Effector memory CD8-positive, alpha-beta T cell (primary cell): Measurements from ENCODE around the gene LMNB1.
"Not testable (repeated sequence)": the region's sequence is repeated elsewhere in the genome, so short reads cannot be mapped to it uniquely, and the experiment has no call there.

Source experiments
- ATAC-seq: fragments of 150-1000 bp; cut with Tn5 transposase; replicated peaks from 2 replicates; pipeline ENCODE4 v1.10.0; 2021; ENCODE audit warnings: mild to moderate bottlenecking, moderate library complexity
- DNase-seq, 3 experiments: peaks; one replicate each; pipeline ENCODE4 v3.0.0; 2021
- H3K27ac Mint-ChIP-seq, 2 donors: one replicate each; pipeline ENCODE4 v1.8.0; 2022; ENCODE audit warnings: mild to moderate bottlenecking in 2 of 2, mixed read lengths in 2 of 2, moderate library complexity in 2 of 2
- H3K27me3 Mint-ChIP-seq, 2 donors: one replicate each; pipeline ENCODE4 v1.8.0; 2022; ENCODE audit warnings: mixed read lengths in 2 of 2
- H3K36me3 Mint-ChIP-seq: one replicate; pipeline ENCODE4 v1.8.0; 2022; ENCODE audit warnings: mild to moderate bottlenecking, moderate library complexity, mixed read lengths; ENCODE audit not compliant: insufficient read depth
- H3K4me1 Mint-ChIP-seq, 2 donors: one replicate each; pipeline ENCODE4 v1.8.0; 2022; ENCODE audit warnings: low read depth in 2 of 2, mixed read lengths in 2 of 2
- H3K4me3 Mint-ChIP-seq, 2 donors: one replicate each; pipeline ENCODE4 v1.8.0; 2022; ENCODE audit warnings: mild to moderate bottlenecking in 2 of 2, mixed read lengths in 2 of 2, moderate library complexity in 2 of 2
- H3K9me3 Mint-ChIP-seq, 2 donors: one replicate each; pipeline ENCODE4 v1.8.0; 2022; ENCODE audit warnings: mixed read lengths in 2 of 2
- total RNA-seq, 9 experiments: gene quantifications; one replicate each; lab custom pipeline; 2026; lab: John Stamatoyannopoulos, UW

Gene LMNB1
- total RNA-seq = 28.4 to 97.9 (median 67.3) reads per million in 9 experiments

GRCh38 chr5:126776499-126777256 lies at the start of gene LMNB1:
Gene LMNB1 (plus strand): TSS chr5:126777136. CDS start chr5:126777509, 373 bp downstream.
- H3K9me3 Mint-ChIP-seq = no peaks in the 10 kb centered on the region
- peak within 1 kb of the TSS; percentile 98 for H3K27ac Mint-ChIP-seq
- DNase-seq (peak; percentile 91 to 95 (median 93)), ATAC-seq (peak; percentile 71)
- H3K27me3 Mint-ChIP-seq = no peaks in the 10 kb centered on the region
- H3K36me3 Mint-ChIP-seq = peaks cover 27% of the 10 kb centered on the region
- H3K4me1 Mint-ChIP-seq = peaks cover 17 to 31% of the 10 kb centered on the region in 2 donors
- peak within 1 kb of the TSS; percentile 97 to 98 for H3K4me3 Mint-ChIP-seq

GRCh38 chr5:126732716-126733115 lies 44.2 kb upstream of the LMNB1 start:
- Mint-ChIP-seq H3K27ac (no peak overlapping the region), H3K9me3 (no peaks in the 10 kb centered on the region), H3K27me3 (peaks cover 0 to 8% of the 10 kb centered on the region in 2 donors), H3K4me1 (peaks cover 0 to 5% of the 10 kb centered on the region in 2 donors), H3K4me3 (no peak overlapping the region), H3K36me3 (peaks cover 5% of the 10 kb centered on the region)
- no peak for ATAC-seq
- DNase-seq = no peak

- H3K4me1 Mint-ChIP-seq, H3K4me3 Mint-ChIP-seq, H3K27me3 Mint-ChIP-seq, H3K9me3 Mint-ChIP-seq, ATAC-seq, H3K27ac Mint-ChIP-seq, DNase-seq, H3K36me3 Mint-ChIP-seq: not testable (repeated sequence)
Measured at GRCh38 chr5:126734573-126734972, 42.4 kb upstream of the LMNB1 start.

- ATAC-seq = no peak
- Mint-ChIP-seq H3K27ac (no peak overlapping the region), H3K36me3 (no peaks in the 10 kb centered on the region)
Measured at GRCh38 chr5:126736141-126736540, 40.8 kb upstream of the LMNB1 start.

GRCh38 chr5:126741361-126741760 lies 35.6 kb upstream of the LMNB1 start:
- H3K27me3 Mint-ChIP-seq = peaks cover 10 to 12% of the 10 kb centered on the region in 2 donors
- peaks cover 0 to 2% of the 10 kb centered on the region in 2 donors for H3K4me1 Mint-ChIP-seq
- H3K9me3 Mint-ChIP-seq = no peaks in the 10 kb centered on the region
- H3K4me3 Mint-ChIP-seq = no peak overlapping the region
- peaks cover 5% of the 10 kb centered on the region for H3K36me3 Mint-ChIP-seq
- no peak for ATAC-seq
- DNase-seq = no peak
- no peak overlapping the region for H3K27ac Mint-ChIP-seq

More at GRCh38 chr5:126736141-126736540, 40.8 kb upstream of the LMNB1 start:
- no peak for DNase-seq
- Mint-ChIP-seq H3K9me3 (no peaks in the 10 kb centered on the region), H3K4me1 (no peaks in the 10 kb centered on the region), H3K4me3 (no peak overlapping the region), H3K27me3 (peaks cover under 1 to 2% of the 10 kb centered on the region in 2 donors)

GRCh38 chr5:126742425-126742824 lies 34.5 kb upstream of the LMNB1 start:
- no peak for DNase-seq
- ATAC-seq = no peak
- Mint-ChIP-seq H3K27me3 (peaks cover 10 to 12% of the 10 kb centered on the region in 2 donors), H3K27ac (no peak overlapping the region), H3K4me3 (no peak overlapping the region), H3K36me3 (peaks cover 5% of the 10 kb centered on the region), H3K4me1 (peaks cover 2% of the 10 kb centered on the region in 2 donors), H3K9me3 (no peaks in the 10 kb centered on the region)

- DNase-seq (no peak), ATAC-seq (no peak)
- no peaks in the 10 kb centered on the region for H3K9me3 Mint-ChIP-seq
- peaks cover 8% of the 10 kb centered on the region for H3K36me3 Mint-ChIP-seq
- H3K4me3 Mint-ChIP-seq = no peak overlapping the region
- peaks cover 10 to 15% of the 10 kb centered on the region in 2 donors for H3K4me1 Mint-ChIP-seq
- H3K27me3 Mint-ChIP-seq = peaks cover 10 to 12% of the 10 kb centered on the region in 2 donors
- H3K27ac Mint-ChIP-seq = no peak overlapping the region
Measured at GRCh38 chr5:126744836-126745235, 32.1 kb upstream of the LMNB1 start.

- H3K4me1 Mint-ChIP-seq = peaks cover 10 to 15% of the 10 kb centered on the region in 2 donors
- H3K4me3 Mint-ChIP-seq = no peak overlapping the region
- H3K27ac Mint-ChIP-seq = no peak overlapping the region
- H3K9me3 Mint-ChIP-seq = no peaks in the 10 kb centered on the region
- H3K36me3 Mint-ChIP-seq = peaks cover 8% of the 10 kb centered on the region
- peaks cover 10 to 12% of the 10 kb centered on the region in 2 donors for H3K27me3 Mint-ChIP-seq
- no peak for DNase-seq
- no peak for ATAC-seq
Measured at GRCh38 chr5:126745259-126745992, 31.5 kb upstream of the LMNB1 start.

- H3K9me3 Mint-ChIP-seq = no peaks in the 10 kb centered on the region
- H3K4me1 Mint-ChIP-seq = peaks cover 9 to 15% of the 10 kb centered on the region in 2 donors
- peaks cover 6 to 11% of the 10 kb centered on the region in 2 donors for H3K27me3 Mint-ChIP-seq
- ATAC-seq (no peak), DNase-seq (no peak)
- no peak overlapping the region for H3K27ac Mint-ChIP-seq
- no peak overlapping the region for H3K4me3 Mint-ChIP-seq
- H3K36me3 Mint-ChIP-seq = peaks cover 8% of the 10 kb centered on the region
Measured at GRCh38 chr5:126746290-126746689, 30.6 kb upstream of the LMNB1 start.

- ATAC-seq (no peak), DNase-seq (no peak)
- peaks cover 3% of the 10 kb centered on the region for H3K36me3 Mint-ChIP-seq
- no peaks in the 10 kb centered on the region for H3K27me3 Mint-ChIP-seq
- no peaks in the 10 kb centered on the region for H3K9me3 Mint-ChIP-seq
- peaks cover 8 to 15% of the 10 kb centered on the region in 2 donors for H3K4me1 Mint-ChIP-seq
- H3K27ac Mint-ChIP-seq = no peak overlapping the region
- H3K4me3 Mint-ChIP-seq = no peak overlapping the region
Measured at GRCh38 chr5:126752081-126752785, 24.7 kb upstream of the LMNB1 start.

- DNase-seq (no peak), ATAC-seq (no peak)
- Mint-ChIP-seq H3K4me3 (no peak overlapping the region), H3K4me1 (peaks cover 9 to 12% of the 10 kb centered on the region in 2 donors), H3K27ac (no peak overlapping the region), H3K9me3 (no peaks in the 10 kb centered on the region), H3K36me3 (peaks cover 3% of the 10 kb centered on the region), H3K27me3 (no peaks in the 10 kb centered on the region)
Measured at GRCh38 chr5:126753227-126753626, 23.7 kb upstream of the LMNB1 start.

- H3K27me3 Mint-ChIP-seq = no peaks in the 10 kb centered on the region
- H3K4me1 Mint-ChIP-seq = peaks cover 8 to 10% of the 10 kb centered on the region in 2 donors
- H3K9me3 Mint-ChIP-seq = no peaks in the 10 kb centered on the region
- peaks cover 5% of the 10 kb centered on the region for H3K36me3 Mint-ChIP-seq
- H3K27ac Mint-ChIP-seq = no peak overlapping the region
- DNase-seq (no peak), ATAC-seq (no peak)
- no peak overlapping the region for H3K4me3 Mint-ChIP-seq
Measured at GRCh38 chr5:126754609-126755008, 22.3 kb upstream of the LMNB1 start.

- ATAC-seq (no peak), DNase-seq (no peak)
- H3K27ac Mint-ChIP-seq = no peak overlapping the region
- H3K4me1 Mint-ChIP-seq = peaks cover 8 to 10% of the 10 kb centered on the region in 2 donors
- H3K9me3 Mint-ChIP-seq = no peaks in the 10 kb centered on the region
- H3K27me3 Mint-ChIP-seq = no peaks in the 10 kb centered on the region
- H3K36me3 Mint-ChIP-seq = peaks cover 5% of the 10 kb centered on the region
- no peak overlapping the region for H3K4me3 Mint-ChIP-seq
Measured at GRCh38 chr5:126755593-126755992, 21.3 kb upstream of the LMNB1 start.
